ENCODE measurements around the gene IGSF22. TPM values are rescaled to one million over a fixed set of nuclear protein-coding genes. Genes with fewer than 3 reads are reported as not detected.
"Not testable (repeated sequence)": the region's sequence is repeated elsewhere in the genome, so short reads cannot be mapped to it uniquely, and the experiment has no call there.

IGSF22 gene
- polyA plus RNA-seq, 6 donors from 2014 or later, result 1.8 to 3.9 (median 2.9) TPM

DNA sequence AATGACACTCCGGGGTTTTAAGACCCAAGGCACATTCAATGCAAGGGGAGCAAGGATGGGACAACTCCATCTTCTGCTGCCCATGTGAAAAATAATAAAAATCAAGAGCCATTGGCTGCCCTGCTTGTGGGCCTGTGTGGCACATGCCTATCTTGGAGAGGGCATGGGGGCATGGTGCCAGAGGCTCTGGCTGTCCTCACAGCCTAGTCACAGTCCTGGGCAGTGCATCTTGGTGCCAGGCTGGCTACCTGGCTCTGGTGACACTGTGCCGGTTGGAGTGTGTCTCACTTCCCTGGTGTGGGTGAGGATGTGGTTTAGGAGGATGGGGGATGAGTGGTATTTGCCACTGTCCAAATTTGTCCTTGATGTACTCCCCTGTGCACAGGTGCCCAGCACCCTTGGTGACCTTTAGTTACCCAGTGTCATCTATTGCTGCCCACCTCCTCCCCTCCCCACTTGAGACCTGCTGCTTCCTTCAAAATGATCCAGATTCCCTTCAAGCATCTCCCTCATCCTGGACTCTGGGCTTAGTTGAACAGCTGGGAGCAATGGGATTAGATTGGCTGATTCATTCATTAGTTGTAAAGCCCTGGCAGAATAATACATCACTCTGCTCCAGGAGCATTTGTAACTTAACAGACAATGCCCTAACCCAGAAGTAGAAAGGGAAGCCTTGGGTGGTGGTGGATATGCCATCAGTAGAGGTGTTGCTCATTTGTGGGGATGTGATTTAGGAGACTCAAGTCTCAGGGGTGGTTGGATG is 22.8 kb downstream of the IGSF22 start:
- peak overlapping the region in 1 of 6 donors; percentile 99 for H3K27ac Mint-ChIP-seq
- peaks cover 0 to 8% of the 10 kb centered on the region in 2 donors for H3K36me3 Mint-ChIP-seq
- H3K4me3 Mint-ChIP-seq, result peak overlapping the region in 2 of 8 donors; percentile 16 to 88
- peaks cover 0 to 40% (median 4%) of the 10 kb centered on the region in 3 donors for H3K27me3 Mint-ChIP-seq
- H3K9me3 Mint-ChIP-seq, result no peaks in the 10 kb centered on the region
- peaks cover 28 to 48% (median 39%) of the 10 kb centered on the region in 3 donors for H3K4me1 Mint-ChIP-seq
- DNase-seq (no peak), ATAC-seq (ENCODE audit: low read depth in 2 of 2) (no peak)

GRCh38 chr11:18701614-18702216 is 24.3 kb downstream of the IGSF22 start:
- Mint-ChIP-seq H3K27me3 (peaks cover 0 to 40% (median 4%) of the 10 kb centered on the region in 3 donors), H3K27ac (peak overlapping the region in 1 of 6 donors; percentile 44)

GRCh38 chr11:18700872-18701271 is 25.1 kb downstream of the IGSF22 start:
- Mint-ChIP-seq H3K4me1 (peaks cover 24 to 34% (median 32%) of the 10 kb centered on the region in 3 donors), H3K36me3 (peaks cover 0 to 8% of the 10 kb centered on the region in 2 donors), H3K27me3 (peaks cover 0 to 40% (median 4%) of the 10 kb centered on the region in 3 donors), H3K9me3 (no peaks in the 10 kb centered on the region), H3K27ac (peak overlapping the region in 3 of 6 donors; percentile 33 to 48 (median 44)), H3K4me3 (peak overlapping the region in 3 of 8 donors; percentile 54 to 91 (median 74))
- ATAC-seq (ENCODE audit: low read depth in 2 of 2) (no peak), DNase-seq (no peak)

More at GRCh38 chr11:18701614-18702216, 24.3 kb downstream of the IGSF22 start:
- Mint-ChIP-seq H3K9me3 (no peaks in the 10 kb centered on the region), H3K4me3 (peak overlapping the region in 1 of 8 donors; percentile 91), H3K36me3 (peaks cover 0 to 8% of the 10 kb centered on the region in 2 donors), H3K4me1 (peaks cover 30 to 40% (median 39%) of the 10 kb centered on the region in 3 donors)
- ATAC-seq (ENCODE audit: low read depth in 2 of 2) (no peak), DNase-seq (no peak)

GRCh38 chr11:18700375-18700774 is 25.6 kb downstream of the IGSF22 start:
- peaks cover 0 to 8% of the 10 kb centered on the region in 2 donors for H3K36me3 Mint-ChIP-seq
- no peak for DNase-seq
- peaks cover 0 to 40% (median 4%) of the 10 kb centered on the region in 3 donors for H3K27me3 Mint-ChIP-seq
- H3K27ac Mint-ChIP-seq, result peak overlapping the region in 3 of 6 donors; percentile 33 to 80 (median 37)
- peak overlapping the region in 7 of 8 donors; percentile 68 to 91 (median 83) for H3K4me3 Mint-ChIP-seq
- peaks cover 24 to 29% (median 27%) of the 10 kb centered on the region in 3 donors for H3K4me1 Mint-ChIP-seq
- no peaks in the 10 kb centered on the region for H3K9me3 Mint-ChIP-seq
- no peak for ATAC-seq (ENCODE audit: low read depth in 2 of 2)

DNA sequence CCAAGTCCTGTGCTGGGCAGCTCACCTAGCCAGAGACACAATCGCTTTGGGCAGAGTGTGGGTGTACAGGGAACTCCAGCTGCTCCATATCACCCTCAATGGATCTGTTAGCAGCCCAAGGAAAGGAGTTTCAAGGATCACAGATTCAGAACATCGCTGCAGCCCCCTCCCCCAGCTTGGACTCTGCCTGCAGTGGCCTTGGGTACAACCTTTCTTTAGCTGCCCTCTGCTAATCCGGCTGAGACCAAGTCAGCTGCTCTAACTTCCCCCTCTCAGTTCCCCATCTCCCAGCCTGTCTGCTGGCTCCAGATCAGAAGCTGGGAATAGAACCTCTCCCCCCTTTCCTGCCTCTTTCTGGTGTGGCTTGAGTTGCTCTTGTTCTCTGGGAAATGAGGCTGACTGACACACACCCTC is 26.1 kb downstream of the IGSF22 start:
- H3K27me3 Mint-ChIP-seq, result peaks cover 0 to 40% (median 4%) of the 10 kb centered on the region in 3 donors
- H3K9me3 Mint-ChIP-seq, result no peaks in the 10 kb centered on the region
- ATAC-seq (ENCODE audit: low read depth in 2 of 2), result no peak
- H3K4me1 Mint-ChIP-seq, result peaks cover 21 to 23% (median 22%) of the 10 kb centered on the region in 3 donors
- H3K27ac Mint-ChIP-seq, result peak overlapping the region in 2 of 6 donors; percentile 3 to 80
- H3K4me3 Mint-ChIP-seq, result peak overlapping the region; percentile 76 to 91 (median 82)
- peaks cover 0 to 8% of the 10 kb centered on the region in 2 donors for H3K36me3 Mint-ChIP-seq
- DNase-seq, result no peak

DNA sequence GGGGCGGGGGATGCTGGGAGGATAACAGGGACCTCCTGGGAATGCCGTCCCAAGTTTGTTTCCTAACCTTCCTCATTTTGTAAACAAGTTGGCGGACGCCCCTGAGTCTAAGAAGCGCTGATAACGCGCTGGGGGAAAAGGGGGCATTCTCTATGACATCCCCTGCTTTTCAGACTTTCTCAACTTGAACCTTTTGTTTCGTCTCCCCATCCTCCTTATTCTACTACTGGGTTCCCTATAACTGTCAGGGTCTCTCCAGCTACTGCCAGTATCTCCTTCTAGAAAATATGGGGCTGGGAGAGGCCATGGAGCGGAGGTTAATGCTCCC is 26.8 kb downstream of the IGSF22 start:
- DNase-seq (no peak), ATAC-seq (ENCODE audit: low read depth in 2 of 2) (no peak)
- peaks cover 0 to 36% (median 4%) of the 10 kb centered on the region in 3 donors for H3K27me3 Mint-ChIP-seq
- H3K9me3 Mint-ChIP-seq, result no peaks in the 10 kb centered on the region
- H3K4me1 Mint-ChIP-seq, result peaks cover 17 to 20% (median 19%) of the 10 kb centered on the region in 3 donors
- H3K4me3 Mint-ChIP-seq, result peak overlapping the region; percentile 76 to 91 (median 82)
- peak overlapping the region in 3 of 6 donors; percentile 30 to 80 (median 32) for H3K27ac Mint-ChIP-seq
- H3K36me3 Mint-ChIP-seq, result peaks cover 0 to 8% of the 10 kb centered on the region in 2 donors

DNA sequence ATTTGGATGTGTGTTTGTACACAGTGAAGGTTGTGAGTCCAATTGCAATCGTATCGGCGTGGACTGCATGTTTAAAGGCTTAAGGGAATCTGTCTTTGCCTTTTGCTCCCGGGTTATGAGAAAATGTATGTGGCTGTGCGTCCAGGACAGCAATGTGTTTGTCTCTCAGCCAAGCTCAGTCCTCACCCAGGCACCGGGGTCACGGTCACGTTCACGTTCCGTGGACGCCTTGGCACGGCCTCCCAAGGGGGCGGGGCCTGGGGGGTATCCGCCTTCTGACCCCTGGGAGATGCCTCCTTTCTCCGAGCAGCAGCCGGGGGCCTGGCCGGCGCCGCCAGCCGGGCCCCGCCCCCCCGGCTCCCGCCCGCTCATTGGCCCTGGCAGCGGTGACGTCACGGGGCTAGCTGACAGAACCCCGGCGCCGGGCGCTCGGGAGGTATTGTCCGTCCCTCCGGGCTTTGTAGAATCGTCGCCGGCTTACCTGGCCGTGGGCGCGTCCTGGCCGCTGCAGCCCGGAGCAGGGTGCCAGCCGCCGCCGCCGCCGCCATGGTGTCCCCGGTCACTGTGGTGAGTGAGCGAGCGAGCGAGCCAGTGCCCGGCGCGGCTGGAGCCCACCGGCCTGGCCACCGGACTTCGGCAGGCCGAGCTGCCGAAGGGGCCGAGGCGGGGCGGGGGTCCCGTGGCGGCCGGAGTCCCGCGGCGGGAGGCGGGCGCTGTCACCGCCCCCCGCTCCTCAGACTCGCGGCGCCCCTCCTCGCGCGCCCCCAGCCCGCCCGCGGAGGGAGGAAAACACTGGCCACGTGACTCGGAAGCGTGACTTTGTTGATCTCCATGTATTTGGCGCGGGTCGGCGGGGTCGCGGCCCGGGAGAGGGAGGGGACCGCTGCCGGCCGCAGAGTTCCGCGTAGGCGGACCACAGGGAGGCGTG is 27.4 kb downstream of the IGSF22 start, which contains the start of gene TMEM86A:
Gene TMEM86A, plus strand, starts transcription at position 439 of the 928 bp plus-strand sequence. Its CDS starts 108 bp downstream, at position 547.
- DNase-seq, result peak; percentile 82
- Mint-ChIP-seq H3K27me3 (peaks cover 2 to 30% (median 4%) of the 10 kb centered on the region in 3 donors), H3K4me3 (peak within 1 kb of the TSS; percentile 76 to 91 (median 85)), H3K27ac (peak within 1 kb of the TSS in 4 of 6 donors; percentile 32 to 80 (median 67)), H3K4me1 (peaks cover 17 to 20% (median 19%) of the 10 kb centered on the region in 3 donors), H3K9me3 (no peaks in the 10 kb centered on the region), H3K36me3 (peaks cover 4% of the 10 kb centered on the region in 2 donors)
- ATAC-seq (ENCODE audit: low read depth in 2 of 2), result peak; percentile 92 to 93

DNA sequence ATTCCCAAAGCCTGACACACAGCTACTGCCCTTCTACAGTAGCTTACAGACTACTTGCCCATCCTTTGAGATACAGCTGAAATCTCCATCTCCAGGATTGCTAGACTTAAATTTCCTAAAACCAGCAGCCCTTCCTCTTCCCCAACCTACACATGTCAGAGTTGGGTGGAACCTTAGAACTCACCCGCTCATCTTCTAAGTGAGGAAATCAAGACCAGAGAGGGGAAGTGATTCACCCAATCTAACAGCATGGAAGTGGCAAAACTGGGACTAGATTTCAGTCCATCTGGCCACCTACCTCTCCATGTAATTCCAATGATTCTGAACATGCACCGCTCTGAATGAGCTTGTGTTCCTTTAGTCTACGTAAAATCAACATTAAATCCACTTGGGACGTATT is 28.4 kb downstream of the IGSF22 start:
- Mint-ChIP-seq H3K9me3 (no peaks in the 10 kb centered on the region), H3K36me3 (peaks cover 0 to 5% of the 10 kb centered on the region in 2 donors), H3K27ac (peak overlapping the region in 2 of 6 donors; percentile 65 to 80), H3K4me3 (peak overlapping the region in 4 of 8 donors; percentile 13 to 82 (median 74)), H3K27me3 (peaks cover 4 to 21% (median 4%) of the 10 kb centered on the region in 3 donors), H3K4me1 (peaks cover 17 to 20% (median 19%) of the 10 kb centered on the region in 3 donors)
- no peak for DNase-seq
- ATAC-seq (ENCODE audit: low read depth in 2 of 2), result no peak

DNA sequence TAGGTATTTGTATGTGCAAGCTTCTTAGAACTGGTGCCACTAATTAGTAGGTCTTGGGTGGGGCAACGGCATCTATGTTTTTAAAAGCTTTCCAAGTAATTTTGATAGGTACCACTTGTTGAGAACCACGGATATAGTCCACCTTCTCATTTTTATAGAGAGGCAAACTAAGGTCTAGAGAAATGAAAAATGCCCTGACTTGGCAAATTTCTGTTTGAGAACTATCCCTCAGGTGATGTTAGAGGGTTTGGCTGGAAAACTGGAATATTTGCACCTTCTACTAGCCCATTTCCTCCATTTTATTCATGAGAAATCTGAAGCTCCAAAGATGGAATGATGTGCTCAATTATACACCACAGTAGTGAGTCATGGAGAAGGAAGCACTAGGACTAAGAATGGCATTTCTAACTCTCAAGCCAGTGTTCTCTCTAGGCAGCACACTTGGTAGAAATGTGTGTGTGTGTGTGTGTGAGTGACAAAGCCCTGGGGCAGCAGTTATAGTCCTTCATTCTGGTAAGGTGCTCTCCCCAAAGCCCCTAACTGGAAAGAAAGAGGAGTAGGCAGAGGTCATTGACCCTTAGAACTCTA is 29.3 kb downstream of the IGSF22 start:
- Mint-ChIP-seq H3K4me3 (peak overlapping the region in 3 of 8 donors; percentile 1 to 59 (median 51)), H3K27ac (no peak overlapping the region), H3K27me3 (peaks cover 4 to 16% (median 4%) of the 10 kb centered on the region in 3 donors), H3K4me1 (peaks cover 17 to 20% (median 19%) of the 10 kb centered on the region in 3 donors), H3K9me3 (no peaks in the 10 kb centered on the region), H3K36me3 (peaks cover 0 to 5% of the 10 kb centered on the region in 2 donors)
- ATAC-seq (ENCODE audit: low read depth in 2 of 2) (no peak), DNase-seq (no peak)

GRCh38 chr11:18692941-18693760 is 32.8 kb downstream of the IGSF22 start:
- Mint-ChIP-seq H3K36me3 (peaks cover 0 to 5% of the 10 kb centered on the region in 2 donors), H3K4me1 (peaks cover 2 to 6% (median 5%) of the 10 kb centered on the region in 3 donors), H3K9me3 (no peaks in the 10 kb centered on the region), H3K27ac (no peak overlapping the region), H3K4me3 (no peak overlapping the region), H3K27me3 (peaks cover 0 to 4% (median 0%) of the 10 kb centered on the region in 3 donors)
- ATAC-seq (ENCODE audit: low read depth in 2 of 2) (no peak), DNase-seq (no peak)

- H3K36me3 Mint-ChIP-seq; H3K4me1 Mint-ChIP-seq; H3K4me3 Mint-ChIP-seq; DNase-seq; H3K9me3 Mint-ChIP-seq; ATAC-seq (ENCODE audit: low read depth in 2 of 2); H3K27me3 Mint-ChIP-seq; H3K27ac Mint-ChIP-seq: not testable (repeated sequence)
Measured at GRCh38 chr11:18691467-18692140, 34.4 kb downstream of the IGSF22 start.

Measured in naive B cell (primary cell).